GM10248 (cell line): ENCODE measurements around the gene FBLN7.

ENCODE experiments used
- CTCF ChIA-PET: fragments of 300-600 bp; sonication (Branson Sonifier 250); formaldehyde crosslinking; extraction: SDS; loops from one replicate; lab custom pipeline; 2021; ENCODE audit warnings: antibody characterized with exemption; lab: Yijun Ruan, JAX
- POLR2A ChIA-PET: fragments of 350-650 bp; sonication (Branson Sonifier 250); formaldehyde crosslinking; extraction: SDS; loops from one replicate; lab custom pipeline; 2020; ENCODE audit warnings: antibody characterized with exemption; lab: Yijun Ruan, JAX
- DNase-seq: peaks from one replicate; pipeline ENCODE4 v3.0.0; 2012; ENCODE audit errors: extremely low spot score
- TF ChIP-seq, protein P1 (sequence below): IDR thresholded peaks from 2 replicates; pipeline ENCODE4 v1.5.1; 2012; ENCODE audit warnings: mild to moderate bottlenecking, low read depth; ENCODE audit errors: extremely low read depth, missing control alignments, control extremely low read depth

Gene FBLN7

DNA sequence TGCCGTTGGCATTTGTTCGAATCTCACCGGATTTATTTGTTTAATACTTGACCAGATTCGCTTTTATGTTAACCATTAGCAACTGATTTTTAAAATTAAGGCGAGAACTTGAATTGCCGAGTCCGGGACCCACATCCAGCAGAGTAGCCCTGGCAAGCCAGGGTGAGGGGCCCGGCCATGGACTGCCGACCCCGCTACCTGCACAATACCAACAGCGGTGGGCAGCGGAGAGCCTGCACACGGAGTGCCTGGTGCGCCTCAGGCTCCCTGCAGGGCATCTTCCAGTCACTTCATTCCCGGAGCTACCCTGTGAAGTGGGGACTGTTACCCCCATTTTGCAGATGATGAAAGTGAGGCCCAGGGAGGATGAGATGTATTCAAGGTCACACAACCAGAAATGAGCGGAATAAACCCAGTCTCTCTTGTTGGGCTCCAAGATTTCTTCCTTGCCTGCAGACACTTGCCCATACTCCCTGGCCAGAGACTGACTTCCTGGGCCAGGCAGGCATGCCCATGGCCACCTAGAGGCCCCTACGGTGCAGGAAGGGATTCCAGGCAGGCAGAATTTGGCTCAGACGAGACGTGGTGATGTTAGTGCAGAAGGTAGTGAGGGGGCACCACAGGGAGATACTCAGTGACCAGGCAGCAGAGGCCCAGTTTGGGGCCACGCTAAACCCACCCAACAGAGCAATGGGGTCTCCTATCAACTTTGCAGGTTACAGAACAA is 2.9 kb downstream of the FBLN7 start:
- ChIA-PET POLR2A (interaction anchor here (0.6 kb wide), 1 partner anchor 99 kb away, joined by 7 read pairs; no protein-coding TSS in a partner anchor), CTCF (interaction anchor here (0.9 to 1.5 kb wide), 2 partner anchors 9 to 20 kb away, joined by 3 read pairs; no protein-coding TSS in a partner anchor)
- no peak for DNase-seq
- TF ChIP-seq, protein P1, sequence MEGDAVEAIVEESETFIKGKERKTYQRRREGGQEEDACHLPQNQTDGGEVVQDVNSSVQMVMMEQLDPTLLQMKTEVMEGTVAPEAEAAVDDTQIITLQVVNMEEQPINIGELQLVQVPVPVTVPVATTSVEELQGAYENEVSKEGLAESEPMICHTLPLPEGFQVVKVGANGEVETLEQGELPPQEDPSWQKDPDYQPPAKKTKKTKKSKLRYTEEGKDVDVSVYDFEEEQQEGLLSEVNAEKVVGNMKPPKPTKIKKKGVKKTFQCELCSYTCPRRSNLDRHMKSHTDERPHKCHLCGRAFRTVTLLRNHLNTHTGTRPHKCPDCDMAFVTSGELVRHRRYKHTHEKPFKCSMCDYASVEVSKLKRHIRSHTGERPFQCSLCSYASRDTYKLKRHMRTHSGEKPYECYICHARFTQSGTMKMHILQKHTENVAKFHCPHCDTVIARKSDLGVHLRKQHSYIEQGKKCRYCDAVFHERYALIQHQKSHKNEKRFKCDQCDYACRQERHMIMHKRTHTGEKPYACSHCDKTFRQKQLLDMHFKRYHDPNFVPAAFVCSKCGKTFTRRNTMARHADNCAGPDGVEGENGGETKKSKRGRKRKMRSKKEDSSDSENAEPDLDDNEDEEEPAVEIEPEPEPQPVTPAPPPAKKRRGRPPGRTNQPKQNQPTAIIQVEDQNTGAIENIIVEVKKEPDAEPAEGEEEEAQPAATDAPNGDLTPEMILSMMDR = no peak

- TF ChIP-seq, protein P1 = no peak
- no peak for DNase-seq
- POLR2A ChIA-PET = no interaction called here
- CTCF ChIA-PET = interaction anchor here (0.9 to 1.5 kb wide), 2 partner anchors 9 to 20 kb away, joined by 3 read pairs; no protein-coding TSS in a partner anchor
Measured at GRCh38 chr2:112141626-112142007, 3.4 kb downstream of the FBLN7 start.

- CTCF ChIA-PET = interaction anchor here (1.5 kb wide), 1 partner anchor 21 kb away, joined by 3 read pairs; no protein-coding TSS in a partner anchor
- DNase-seq = no peak
- TF ChIP-seq, protein P1 = no peak
- POLR2A ChIA-PET = no interaction called here
Measured at GRCh38 chr2:112142525-112143078, 4.4 kb downstream of the FBLN7 start.

DNA sequence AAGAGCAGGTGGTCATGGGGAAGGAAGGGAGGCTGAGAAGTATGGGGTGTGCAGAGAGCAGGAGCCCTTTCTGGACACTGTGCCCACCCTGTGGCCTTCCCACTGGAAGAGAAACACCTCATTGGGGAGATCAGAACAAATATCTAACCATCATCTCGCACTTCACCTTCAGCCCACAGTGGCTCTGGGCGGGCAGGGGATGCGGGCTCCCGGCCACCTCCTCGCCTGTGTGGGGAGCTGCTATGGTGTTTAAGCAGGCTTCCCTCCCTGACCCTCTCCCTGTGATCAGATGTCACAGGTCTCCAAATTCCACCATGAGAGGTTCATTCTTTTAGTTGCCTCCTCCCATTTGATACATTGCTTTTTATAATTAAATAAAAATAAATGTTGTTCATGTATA is 5.0 kb downstream of the FBLN7 start:
- POLR2A ChIA-PET = no interaction called here
- CTCF ChIA-PET = interaction anchor here (0.8 kb wide), 1 partner anchor 11 kb away, joined by 4 read pairs; no protein-coding TSS in a partner anchor
- TF ChIP-seq, protein P1 = no peak
- DNase-seq = no peak

GRCh38 chr2:112144966-112145365 is 6.8 kb downstream of the FBLN7 start:
- DNase-seq = no peak
- CTCF ChIA-PET = no interaction called here
- POLR2A ChIA-PET = no interaction called here
- TF ChIP-seq, protein P1 = no peak

DNA sequence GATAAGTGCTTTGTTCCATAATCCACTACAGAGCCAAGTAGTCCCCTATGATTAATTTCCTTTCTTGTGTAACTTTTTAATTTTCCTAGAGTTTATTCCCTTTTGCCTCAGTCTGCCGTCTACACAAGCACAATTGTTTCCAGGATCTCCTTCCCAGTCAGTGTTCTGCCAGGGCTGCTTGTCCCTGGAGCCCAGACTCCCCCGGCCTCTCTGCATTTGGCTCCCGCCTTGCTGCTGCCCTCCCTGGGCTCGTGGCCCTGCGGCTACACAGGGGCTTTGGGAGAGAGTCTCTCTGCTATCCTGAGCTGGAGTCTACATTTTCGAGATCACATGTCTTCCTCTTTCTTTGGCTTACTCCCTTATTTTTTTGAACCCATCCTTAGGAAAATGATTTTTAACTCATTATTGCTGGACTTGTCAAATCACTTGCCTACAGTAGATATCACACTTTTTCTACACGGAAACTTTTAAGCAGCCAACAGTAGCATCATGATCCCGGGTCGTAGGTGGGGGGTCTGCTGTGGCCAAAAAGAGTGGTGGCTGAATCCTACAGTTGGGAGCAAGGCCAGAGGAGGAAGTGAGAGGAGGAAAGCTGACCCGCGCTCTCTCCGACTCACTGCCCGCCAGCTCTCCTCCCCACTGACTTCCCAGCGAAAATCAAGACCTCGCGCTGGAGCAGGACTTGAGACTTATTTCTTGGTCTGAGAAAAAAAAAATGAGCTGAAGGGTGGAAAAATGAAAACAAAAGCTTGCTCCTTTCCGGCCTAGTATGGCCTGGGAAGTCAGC is 9.4 kb downstream of the FBLN7 start:
- TF ChIP-seq, protein P1 = no peak
- ChIA-PET POLR2A (no interaction called here), CTCF (interaction anchor here (1.3 kb wide), 1 partner anchor 15 kb away, joined by 3 read pairs; no protein-coding TSS in a partner anchor)
- DNase-seq = no peak
